ENCODE data around the gene ZFYVE1. TPM values are rescaled to one million over a fixed set of nuclear protein-coding genes. Genes with fewer than 3 reads are reported as not detected.
"Not testable (repeated sequence)": the region's sequence is repeated elsewhere in the genome, so short reads cannot be mapped to it uniquely, and the experiment has no call there.

Gene ZFYVE1
- total and polyA plus RNA-seq, 2 experiments from 2014 or later: 15.6 to 18.3 TPM

DNA sequence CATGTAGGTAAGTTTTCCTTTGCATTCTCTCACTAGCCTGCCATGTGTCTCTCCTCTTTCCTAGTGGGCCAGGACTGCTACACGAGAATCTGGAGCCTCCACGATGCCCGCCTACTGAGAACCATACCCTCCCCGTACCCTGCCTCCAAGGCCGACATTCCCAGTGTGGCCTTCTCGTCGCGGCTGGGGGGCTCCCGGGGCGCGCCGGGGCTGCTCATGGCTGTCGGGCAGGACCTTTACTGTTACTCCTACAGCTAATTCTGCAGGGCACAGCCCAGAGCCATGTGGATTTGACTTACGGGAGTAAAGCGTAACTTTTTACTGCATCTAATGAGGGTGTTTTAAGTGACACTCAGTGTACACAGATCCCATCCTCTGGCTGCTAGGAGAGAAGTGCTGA, 68.4 kb downstream of the ZFYVE1 start:
- Histone ChIP-seq H3K4me1 (ENCODE audit: insufficient read depth) (no peaks in the 10 kb centered on the region), H3F3A (ENCODE audit: insufficient read depth) (peaks cover 22% of the 10 kb centered on the region), H2AFZ (no peak overlapping the region), H3K9me3 (ENCODE audit: low read depth) (no peaks in the 10 kb centered on the region), H3K27me3 (replicated peaks; ENCODE audit: insufficient read depth) (no peaks in the 10 kb centered on the region), H3K36me3 (ENCODE audit: low read depth) (no peaks in the 10 kb centered on the region; the same call in 1 of the 2 replicates), H3K4me2 (ENCODE audit: unreplicated experiment) (no peak overlapping the region), H4K20me1 (ENCODE audit: insufficient read depth) (no peaks in the 10 kb centered on the region), H3K9ac (no peak overlapping the region), H3K9me2 (ENCODE audit: insufficient read depth) (no peaks in the 10 kb centered on the region), H3K4me3 (no peak overlapping the region), H3K79me2 (ENCODE audit: insufficient read depth) (no peaks in the 10 kb centered on the region), H3K27ac (no peak overlapping the region)
- TF ChIP-seq EZH2 (IDR thresholded peaks at IDR 0.05; ENCODE audit: insufficient read depth, poor library complexity, severe bottlenecking): no peak
- no peak for TF ChIP-seq EZH2phosphoT487 (IDR thresholded peaks at IDR 0.05; ENCODE audit: insufficient read depth, low read depth)
- in situ Hi-C loops (cut with MboI): no loop called here
- 90 to 95% methylated on average over 13 to 15 of the region's 15 CpGs for WGBS, 2 experiments (ENCODE audit: low coverage in 1 of 2, low lambda C conversion rate in 2 of 2, missing lambda C conversion rate in 2 of 2)
- DNase-seq: no peak

DNA sequence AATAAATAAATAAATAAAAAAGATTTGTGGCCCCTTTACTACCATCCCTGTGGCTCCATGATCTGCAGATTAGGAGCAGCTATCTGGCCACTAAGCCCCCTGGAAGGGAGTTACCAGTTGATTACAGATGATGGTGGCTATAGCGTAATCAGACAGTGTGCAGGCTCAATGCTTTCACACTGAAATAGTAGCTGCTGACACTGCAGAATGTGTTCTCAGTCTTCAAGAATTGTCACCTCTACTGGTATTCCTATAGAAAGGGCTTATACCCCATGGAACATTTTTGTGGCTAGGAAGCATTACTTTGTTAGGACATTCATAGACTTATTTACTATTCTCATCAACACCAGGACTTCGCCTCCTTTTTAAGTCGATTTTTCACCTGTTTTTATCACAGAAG, 69.7 kb downstream of the ZFYVE1 start:
- no peak for DNase-seq
- no peak overlapping the region for H3K9ac ChIP-seq
- H3F3A ChIP-seq (ENCODE audit: insufficient read depth): peaks cover 8% of the 10 kb centered on the region; the same call in 1 of the 2 replicates
- H2AFZ ChIP-seq: no peak overlapping the region
- no peaks in the 10 kb centered on the region for H3K79me2 ChIP-seq (ENCODE audit: insufficient read depth)
- H3K36me3 ChIP-seq (ENCODE audit: low read depth): no peaks in the 10 kb centered on the region; the same call in 1 of the 2 replicates
- no peaks in the 10 kb centered on the region for H3K27me3 ChIP-seq (replicated peaks; ENCODE audit: insufficient read depth)
- H3K9me2 ChIP-seq (ENCODE audit: insufficient read depth): no peaks in the 10 kb centered on the region
- 95% methylated on average over 3 of the region's 3 CpGs for WGBS, 2 experiments (ENCODE audit: low coverage in 1 of 2, low lambda C conversion rate in 2 of 2, missing lambda C conversion rate in 2 of 2)
- H3K27ac ChIP-seq: no peak overlapping the region
- TF ChIP-seq EZH2 (IDR thresholded peaks at IDR 0.05; ENCODE audit: insufficient read depth, poor library complexity, severe bottlenecking): no peak
- TF ChIP-seq EZH2phosphoT487 (IDR thresholded peaks at IDR 0.05; ENCODE audit: insufficient read depth, low read depth): no peak
- no peaks in the 10 kb centered on the region for H3K9me3 ChIP-seq (ENCODE audit: low read depth)
- no peak overlapping the region for H3K4me3 ChIP-seq
- H3K4me2 ChIP-seq (ENCODE audit: unreplicated experiment): no peak overlapping the region
- in situ Hi-C loops (cut with MboI): no loop called here
- no peaks in the 10 kb centered on the region for H3K4me1 ChIP-seq (ENCODE audit: insufficient read depth)
- no peaks in the 10 kb centered on the region for H4K20me1 ChIP-seq (ENCODE audit: insufficient read depth)

GRCh38 chr14:72956741-72957140, 70.2 kb downstream of the ZFYVE1 start:
- H3K9ac ChIP-seq; H3K36me3 ChIP-seq (ENCODE audit: low read depth); H2AFZ ChIP-seq; H4K20me1 ChIP-seq (ENCODE audit: insufficient read depth); H3K27me3 ChIP-seq (replicated peaks; ENCODE audit: insufficient read depth); H3K27ac ChIP-seq; H3K4me1 ChIP-seq (ENCODE audit: insufficient read depth); H3K9me3 ChIP-seq (ENCODE audit: low read depth); H3K79me2 ChIP-seq (ENCODE audit: insufficient read depth); DNase-seq; H3F3A ChIP-seq (ENCODE audit: insufficient read depth); in situ Hi-C loops (cut with MboI); H3K4me3 ChIP-seq; H3K9me2 ChIP-seq (ENCODE audit: insufficient read depth); H3K4me2 ChIP-seq (ENCODE audit: unreplicated experiment): not testable (repeated sequence)
- WGBS, 2 experiments (ENCODE audit: low coverage in 1 of 2, low lambda C conversion rate in 2 of 2, missing lambda C conversion rate in 2 of 2): 86 to 91% methylated on average over 9 of the region's 9 CpGs

DNA sequence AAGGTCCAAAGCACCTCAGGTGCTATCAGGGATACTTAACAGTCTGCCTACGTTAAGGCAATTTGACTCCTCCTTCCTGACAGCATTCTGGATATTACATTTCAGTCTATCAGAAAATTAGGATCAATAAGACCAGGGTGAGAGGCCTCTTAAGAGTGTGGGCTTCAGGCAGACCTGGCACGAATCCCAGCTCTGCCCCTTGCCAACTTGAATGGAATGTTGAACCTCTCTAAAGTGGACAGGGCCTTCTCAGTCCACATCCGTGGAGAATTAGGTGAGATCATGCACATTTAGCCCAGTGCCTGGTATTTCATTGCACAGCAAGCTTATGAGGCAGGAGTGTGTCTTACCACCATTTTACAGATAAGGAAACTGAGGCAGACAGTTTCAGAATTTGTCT, 74.7 kb downstream of the ZFYVE1 start:
- H3K79me2 ChIP-seq (ENCODE audit: insufficient read depth): no peaks in the 10 kb centered on the region
- 73 to 83% methylated on average over 3 of the region's 3 CpGs for WGBS, 2 experiments (ENCODE audit: low coverage in 1 of 2, low lambda C conversion rate in 2 of 2, missing lambda C conversion rate in 2 of 2)
- no peak overlapping the region for H3K4me2 ChIP-seq (ENCODE audit: unreplicated experiment)
- no peaks in the 10 kb centered on the region for H3K4me1 ChIP-seq (ENCODE audit: insufficient read depth)
- H3K9ac ChIP-seq: no peak overlapping the region
- no peaks in the 10 kb centered on the region for H3K9me2 ChIP-seq (ENCODE audit: insufficient read depth)
- H3K4me3 ChIP-seq: no peak overlapping the region
- no peaks in the 10 kb centered on the region for H3K27me3 ChIP-seq (replicated peaks; ENCODE audit: insufficient read depth)
- no peaks in the 10 kb centered on the region for H4K20me1 ChIP-seq (ENCODE audit: insufficient read depth)
- H3K36me3 ChIP-seq (ENCODE audit: low read depth): no peaks in the 10 kb centered on the region; the same call in 1 of the 2 replicates
- TF ChIP-seq EZH2 (IDR thresholded peaks at IDR 0.05; ENCODE audit: insufficient read depth, poor library complexity, severe bottlenecking) (no peak), EZH2phosphoT487 (IDR thresholded peaks at IDR 0.05; ENCODE audit: insufficient read depth, low read depth) (no peak)
- no peak overlapping the region for H3K27ac ChIP-seq
- no peak for DNase-seq
- no peaks in the 10 kb centered on the region for H3K9me3 ChIP-seq (ENCODE audit: low read depth)
- peaks cover 7% of the 10 kb centered on the region for H3F3A ChIP-seq (ENCODE audit: insufficient read depth)
- H2AFZ ChIP-seq: no peak overlapping the region
- in situ Hi-C loops (cut with MboI): no loop called here
